ENCODE results near the gene HOXD11.

HOXD11 gene

GRCh38 chr2:176106581-176107539 lies at the start of gene HOXD11:
HOXD11 (plus strand) TSS chr2:176107280; CDS start chr2:176107356, 76 bp downstream.
- Histone ChIP-seq H3K9me3 (ENCODE audit: control insufficient read depth in 2 of 2, low read length in 2 of 2) (no peaks in the 10 kb centered on the region), H3K4me1 (ENCODE audit: control insufficient read depth in 2 of 2, insufficient read depth in 2 of 2, low read length in 2 of 2) (peaks cover 0 to 5% of the 10 kb centered on the region in 2 donors), H3K4me3 (ENCODE audit: low read length in 2 of 2) (peak within 1 kb of the TSS; percentile 48 to 57), H3K27ac (ENCODE audit: low read depth in 2 of 2, low read length in 2 of 2) (peak within 1 kb of the TSS; percentile 38 to 73), H3K36me3 (ENCODE audit: control insufficient read depth in 2 of 2, insufficient read depth in 2 of 2, low read length in 2 of 2) (no peaks in the 10 kb centered on the region), H3K27me3 (ENCODE audit: control insufficient read depth in 2 of 2, insufficient read depth in 2 of 2, low read length in 2 of 2) (peaks cover 64 to 83% of the 10 kb centered on the region in 2 donors), H3K9ac (ENCODE audit: low read depth in 1 of 2, low read length in 2 of 2) (peak within 1 kb of the TSS in 1 of 2 donors; percentile 32)

- Histone ChIP-seq H3K4me1 (ENCODE audit: control insufficient read depth in 2 of 2, insufficient read depth in 2 of 2, low read length in 2 of 2) (peaks cover 8 to 11% of the 10 kb centered on the region in 2 donors), H3K9ac (ENCODE audit: low read depth in 1 of 2, low read length in 2 of 2) (no peak overlapping the region), H3K9me3 (ENCODE audit: control insufficient read depth in 2 of 2, low read length in 2 of 2) (no peaks in the 10 kb centered on the region), H3K4me3 (ENCODE audit: low read length in 2 of 2) (no peak overlapping the region), H3K27me3 (ENCODE audit: control insufficient read depth in 2 of 2, insufficient read depth in 2 of 2, low read length in 2 of 2) (peaks cover 27 to 39% of the 10 kb centered on the region in 2 donors), H3K27ac (ENCODE audit: low read depth in 2 of 2, low read length in 2 of 2) (no peak overlapping the region), H3K36me3 (ENCODE audit: control insufficient read depth in 2 of 2, insufficient read depth in 2 of 2, low read length in 2 of 2) (no peaks in the 10 kb centered on the region)
These were observed 43.1 kb upstream of the HOXD11 start for GRCh38 chr2:176063958-176064357.

GRCh38 chr2:176066645-176067588 lies 40.2 kb upstream of the HOXD11 start:
- peak overlapping the region; percentile 51 to 54 for H3K4me3 ChIP-seq (ENCODE audit: low read length in 2 of 2)
- no peaks in the 10 kb centered on the region for H3K9me3 ChIP-seq (ENCODE audit: control insufficient read depth in 2 of 2, low read length in 2 of 2)
- no peaks in the 10 kb centered on the region for H3K36me3 ChIP-seq (ENCODE audit: control insufficient read depth in 2 of 2, insufficient read depth in 2 of 2, low read length in 2 of 2)
- no peak overlapping the region for H3K27ac ChIP-seq (ENCODE audit: low read depth in 2 of 2, low read length in 2 of 2)
- no peak overlapping the region for H3K9ac ChIP-seq (ENCODE audit: low read depth in 1 of 2, low read length in 2 of 2)
- peaks cover 54 to 55% of the 10 kb centered on the region in 2 donors for H3K27me3 ChIP-seq (ENCODE audit: control insufficient read depth in 2 of 2, insufficient read depth in 2 of 2, low read length in 2 of 2)
- peaks cover 8 to 11% of the 10 kb centered on the region in 2 donors for H3K4me1 ChIP-seq (ENCODE audit: control insufficient read depth in 2 of 2, insufficient read depth in 2 of 2, low read length in 2 of 2)

- Histone ChIP-seq H3K27me3 (ENCODE audit: control insufficient read depth in 2 of 2, insufficient read depth in 2 of 2, low read length in 2 of 2) (peaks cover 61% of the 10 kb centered on the region in 2 donors), H3K27ac (ENCODE audit: low read depth in 2 of 2, low read length in 2 of 2) (no peak overlapping the region), H3K4me3 (ENCODE audit: low read length in 2 of 2) (peak overlapping the region; percentile 51 to 54), H3K9me3 (ENCODE audit: control insufficient read depth in 2 of 2, low read length in 2 of 2) (no peaks in the 10 kb centered on the region), H3K9ac (ENCODE audit: low read depth in 1 of 2, low read length in 2 of 2) (no peak overlapping the region), H3K36me3 (ENCODE audit: control insufficient read depth in 2 of 2, insufficient read depth in 2 of 2, low read length in 2 of 2) (no peaks in the 10 kb centered on the region), H3K4me1 (ENCODE audit: control insufficient read depth in 2 of 2, insufficient read depth in 2 of 2, low read length in 2 of 2) (peaks cover 8 to 11% of the 10 kb centered on the region in 2 donors)
These were observed 39.3 kb upstream of the HOXD11 start for GRCh38 chr2:176067589-176068418.

GRCh38 chr2:176068419-176068832 lies 38.7 kb upstream of the HOXD11 start:
- Histone ChIP-seq H3K27ac (ENCODE audit: low read depth in 2 of 2, low read length in 2 of 2) (no peak overlapping the region), H3K27me3 (ENCODE audit: control insufficient read depth in 2 of 2, insufficient read depth in 2 of 2, low read length in 2 of 2) (peaks cover 64 to 67% of the 10 kb centered on the region in 2 donors), H3K9ac (ENCODE audit: low read depth in 1 of 2, low read length in 2 of 2) (no peak overlapping the region), H3K4me3 (ENCODE audit: low read length in 2 of 2) (no peak overlapping the region), H3K36me3 (ENCODE audit: control insufficient read depth in 2 of 2, insufficient read depth in 2 of 2, low read length in 2 of 2) (no peaks in the 10 kb centered on the region), H3K9me3 (ENCODE audit: control insufficient read depth in 2 of 2, low read length in 2 of 2) (no peaks in the 10 kb centered on the region), H3K4me1 (ENCODE audit: control insufficient read depth in 2 of 2, insufficient read depth in 2 of 2, low read length in 2 of 2) (peaks cover 8 to 11% of the 10 kb centered on the region in 2 donors)

GRCh38 chr2:176071330-176072291 lies 35.5 kb upstream of the HOXD11 start:
- Histone ChIP-seq H3K9ac (ENCODE audit: low read depth in 1 of 2, low read length in 2 of 2) (no peak overlapping the region), H3K9me3 (ENCODE audit: control insufficient read depth in 2 of 2, low read length in 2 of 2) (no peaks in the 10 kb centered on the region), H3K27me3 (ENCODE audit: control insufficient read depth in 2 of 2, insufficient read depth in 2 of 2, low read length in 2 of 2) (peaks cover 83 to 93% of the 10 kb centered on the region in 2 donors), H3K27ac (ENCODE audit: low read depth in 2 of 2, low read length in 2 of 2) (no peak overlapping the region), H3K36me3 (ENCODE audit: control insufficient read depth in 2 of 2, insufficient read depth in 2 of 2, low read length in 2 of 2) (no peaks in the 10 kb centered on the region), H3K4me3 (ENCODE audit: low read length in 2 of 2) (no peak overlapping the region), H3K4me1 (ENCODE audit: control insufficient read depth in 2 of 2, insufficient read depth in 2 of 2, low read length in 2 of 2) (peaks cover 8 to 11% of the 10 kb centered on the region in 2 donors)

- Histone ChIP-seq H3K9me3 (ENCODE audit: control insufficient read depth in 2 of 2, low read length in 2 of 2) (no peaks in the 10 kb centered on the region), H3K9ac (ENCODE audit: low read depth in 1 of 2, low read length in 2 of 2) (no peak overlapping the region)
These were observed 34.8 kb upstream of the HOXD11 start for GRCh38 chr2:176072292-176072669.

GRCh38 chr2:176072951-176073904 lies 33.9 kb upstream of the HOXD11 start:
- Histone ChIP-seq H3K4me1 (ENCODE audit: control insufficient read depth in 2 of 2, insufficient read depth in 2 of 2, low read length in 2 of 2) (peaks cover 0 to 5% of the 10 kb centered on the region in 2 donors), H3K9ac (ENCODE audit: low read depth in 1 of 2, low read length in 2 of 2) (no peak overlapping the region), H3K27me3 (ENCODE audit: control insufficient read depth in 2 of 2, insufficient read depth in 2 of 2, low read length in 2 of 2) (peaks cover 81 to 89% of the 10 kb centered on the region in 2 donors), H3K9me3 (ENCODE audit: control insufficient read depth in 2 of 2, low read length in 2 of 2) (no peaks in the 10 kb centered on the region), H3K27ac (ENCODE audit: low read depth in 2 of 2, low read length in 2 of 2) (no peak overlapping the region), H3K4me3 (ENCODE audit: low read length in 2 of 2) (no peak overlapping the region), H3K36me3 (ENCODE audit: control insufficient read depth in 2 of 2, insufficient read depth in 2 of 2, low read length in 2 of 2) (no peaks in the 10 kb centered on the region)

More at GRCh38 chr2:176072292-176072669, 34.8 kb upstream of the HOXD11 start:
- Histone ChIP-seq H3K4me3 (ENCODE audit: low read length in 2 of 2) (no peak overlapping the region), H3K36me3 (ENCODE audit: control insufficient read depth in 2 of 2, insufficient read depth in 2 of 2, low read length in 2 of 2) (no peaks in the 10 kb centered on the region), H3K4me1 (ENCODE audit: control insufficient read depth in 2 of 2, insufficient read depth in 2 of 2, low read length in 2 of 2) (peaks cover 7 to 8% of the 10 kb centered on the region in 2 donors), H3K27ac (ENCODE audit: low read depth in 2 of 2, low read length in 2 of 2) (no peak overlapping the region), H3K27me3 (ENCODE audit: control insufficient read depth in 2 of 2, insufficient read depth in 2 of 2, low read length in 2 of 2) (peaks cover 86 to 93% of the 10 kb centered on the region in 2 donors)
